ENCODE results near the gene NLRC4.
"Not testable (repeated sequence)": the region's sequence is repeated elsewhere in the genome, so short reads cannot be mapped to it uniquely, and the experiment has no call there.

The NLRC4 gene

DNA sequence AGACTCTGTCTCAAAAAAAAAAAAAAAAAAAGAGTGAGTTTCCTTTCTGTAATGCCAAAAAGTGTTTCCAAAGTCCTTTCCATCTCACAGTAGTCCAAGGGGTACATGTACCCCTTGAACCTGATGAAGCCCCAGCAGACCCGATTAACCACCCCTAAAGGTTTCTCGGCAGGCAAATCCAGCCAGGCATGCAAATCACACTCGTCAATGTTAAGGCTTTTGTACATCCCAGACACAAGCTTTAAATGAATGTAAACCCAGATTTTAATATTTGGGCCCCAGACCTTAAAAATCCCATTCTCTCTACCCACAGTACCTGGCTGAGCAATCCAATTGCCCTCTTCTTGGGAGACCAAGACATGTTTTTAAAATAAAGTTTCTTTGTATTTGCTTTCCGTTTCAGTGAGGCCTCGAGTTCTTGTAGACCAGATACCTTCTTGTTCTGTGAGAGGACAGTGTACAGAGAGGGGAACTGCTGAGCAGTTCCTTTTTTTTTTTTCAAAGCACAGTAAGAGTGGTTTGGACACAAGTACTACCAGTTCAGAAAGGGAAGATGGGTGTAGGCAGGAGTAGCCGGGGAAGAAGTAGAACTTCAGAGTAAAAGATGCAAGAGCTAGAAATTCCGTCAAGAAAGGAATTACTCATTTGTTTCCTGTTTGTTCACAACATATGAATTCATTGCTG lies at the start of gene NLRC4:
NLRC4 (minus strand) TSS at position 465 of the 684 bp plus-strand sequence. CDS start 8,111 bp downstream, outside the sequence.
- TF ChIP-seq CTCF (IDR thresholded peaks at IDR 0.05; ENCODE audit: low read depth, low read length), result no peak
- TF ChIP-seq, protein P1, sequence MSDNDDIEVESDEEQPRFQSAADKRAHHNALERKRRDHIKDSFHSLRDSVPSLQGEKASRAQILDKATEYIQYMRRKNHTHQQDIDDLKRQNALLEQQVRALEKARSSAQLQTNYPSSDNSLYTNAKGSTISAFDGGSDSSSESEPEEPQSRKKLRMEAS (IDR thresholded peaks at IDR 0.05; ENCODE audit: low read depth, low read length), result 0 out of 2 replicates have a peak, but pooled peaks have one; percentile 3
- DNase-seq (ENCODE audit: low read depth), result peak; percentile 86
- H3K4me3 ChIP-seq (ENCODE audit: low read depth, low read length), result peak within 1 kb of the TSS; percentile 39

DNA sequence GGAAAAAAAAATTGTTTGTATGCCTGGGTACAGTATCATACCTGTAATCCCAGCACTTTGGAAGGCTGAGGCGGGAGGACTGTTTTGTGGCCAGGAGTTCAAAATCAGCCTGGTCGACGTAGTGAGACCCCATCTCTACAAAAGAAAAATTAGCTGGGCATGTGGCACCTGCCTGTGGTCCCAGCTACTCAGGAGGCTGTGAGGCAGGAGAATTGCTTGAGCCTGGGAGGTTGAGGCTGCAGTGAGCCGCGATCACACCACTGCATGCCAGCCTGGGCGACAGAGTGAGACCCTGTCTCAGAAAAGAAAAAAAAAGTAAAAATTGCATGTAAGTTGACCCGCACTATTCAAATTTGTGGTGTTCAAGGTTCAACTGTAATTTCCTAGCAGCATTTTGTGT lies 45.9 kb upstream of the NLRC4 start:
- H3K4me3 ChIP-seq (ENCODE audit: low read depth, low read length), result no peak overlapping the region
- no peak for DNase-seq (ENCODE audit: low read depth)
- TF ChIP-seq, protein P1 (IDR thresholded peaks at IDR 0.05; ENCODE audit: low read depth, low read length), result no peak
- TF ChIP-seq CTCF (IDR thresholded peaks at IDR 0.05; ENCODE audit: low read depth, low read length) (no peak), MYC (IDR thresholded peaks at IDR 0.05; ENCODE audit: low read depth, low read length) (no peak), POLR2A (IDR thresholded peaks at IDR 0.05; ENCODE audit: extremely low read depth, insufficient read length) (no peak)

GRCh38 chr2:32293966-32294562 lies 29.4 kb upstream of the NLRC4 start:
- not testable (repeated sequence) for H3K4me3 ChIP-seq (ENCODE audit: low read depth, low read length); DNase-seq (ENCODE audit: low read depth)

GRCh38 chr2:32293493-32293892 lies 28.8 kb upstream of the NLRC4 start:
- DNase-seq (ENCODE audit: low read depth); H3K4me3 ChIP-seq (ENCODE audit: low read depth, low read length): not testable (repeated sequence)

GRCh38 chr2:32291746-32292145 lies 27.1 kb upstream of the NLRC4 start:
- DNase-seq (ENCODE audit: low read depth), result no peak
- H3K4me3 ChIP-seq (ENCODE audit: low read depth, low read length), result no peak overlapping the region

GRCh38 chr2:32290000-32290339 lies 25.3 kb upstream of the NLRC4 start:
- H3K4me3 ChIP-seq (ENCODE audit: low read depth, low read length), result no peak overlapping the region
- TF ChIP-seq CTCF (IDR thresholded peaks at IDR 0.05; ENCODE audit: low read depth, low read length), result no peak
- TF ChIP-seq, protein P1 (IDR thresholded peaks at IDR 0.05; ENCODE audit: low read depth, low read length), result no peak
- TF ChIP-seq POLR2A (IDR thresholded peaks at IDR 0.05; ENCODE audit: extremely low read depth, insufficient read length), result no peak
- no peak for TF ChIP-seq MYC (IDR thresholded peaks at IDR 0.05; ENCODE audit: low read depth, low read length)
- no peak for DNase-seq (ENCODE audit: low read depth)

More at GRCh38 chr2:32291746-32292145, 27.1 kb upstream of the NLRC4 start:
- TF ChIP-seq CTCF (IDR thresholded peaks at IDR 0.05; ENCODE audit: low read depth, low read length), result no peak
- TF ChIP-seq, protein P1 (IDR thresholded peaks at IDR 0.05; ENCODE audit: low read depth, low read length), result no peak
- no peak for TF ChIP-seq MYC (IDR thresholded peaks at IDR 0.05; ENCODE audit: low read depth, low read length)
- TF ChIP-seq POLR2A (IDR thresholded peaks at IDR 0.05; ENCODE audit: extremely low read depth, insufficient read length), result no peak

Measured in NB4 (cell line).